NCI-H1436 treated with DMSO at 0.1 percent for 48 hours (cell line): Measurements from ENCODE around the gene RCAN3.

ENCODE experiments used
- DNase-seq: peaks from one replicate; lab custom pipeline; 2025; lab: John Stamatoyannopoulos, UW

Gene RCAN3

DNA sequence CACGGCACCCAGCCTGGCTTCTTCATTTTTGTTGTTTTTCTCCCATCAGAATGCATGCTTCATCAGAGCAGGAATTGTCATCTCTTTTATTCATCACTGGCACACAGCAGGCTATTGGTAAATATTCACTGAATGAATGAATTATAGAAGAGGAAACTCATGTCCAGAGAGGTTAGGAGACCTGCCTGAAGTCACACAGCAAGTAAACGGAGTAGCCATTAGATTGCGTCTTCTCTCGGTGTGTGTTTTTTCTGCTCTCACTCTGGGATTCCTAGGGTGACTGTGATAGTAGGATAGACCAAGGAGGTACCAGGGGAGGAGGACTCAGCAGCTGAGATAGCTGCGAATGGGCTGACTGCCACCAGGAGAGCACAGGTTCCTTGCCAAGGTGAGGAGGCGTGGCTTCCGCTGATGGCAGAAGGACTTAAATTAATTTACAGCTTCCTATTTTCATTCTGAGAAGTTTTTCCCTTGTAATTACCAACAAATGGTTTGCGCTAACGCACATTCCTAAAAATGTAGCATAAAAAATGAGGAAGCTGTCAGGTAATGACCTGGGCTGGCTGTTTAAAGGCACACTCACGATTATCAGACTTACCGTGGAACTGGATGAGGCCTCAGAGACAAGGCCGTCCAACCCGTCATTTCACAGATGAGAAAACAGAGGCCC lies 48.8 kb downstream of the RCAN3 start:
- DNase-seq = no peak

DNA sequence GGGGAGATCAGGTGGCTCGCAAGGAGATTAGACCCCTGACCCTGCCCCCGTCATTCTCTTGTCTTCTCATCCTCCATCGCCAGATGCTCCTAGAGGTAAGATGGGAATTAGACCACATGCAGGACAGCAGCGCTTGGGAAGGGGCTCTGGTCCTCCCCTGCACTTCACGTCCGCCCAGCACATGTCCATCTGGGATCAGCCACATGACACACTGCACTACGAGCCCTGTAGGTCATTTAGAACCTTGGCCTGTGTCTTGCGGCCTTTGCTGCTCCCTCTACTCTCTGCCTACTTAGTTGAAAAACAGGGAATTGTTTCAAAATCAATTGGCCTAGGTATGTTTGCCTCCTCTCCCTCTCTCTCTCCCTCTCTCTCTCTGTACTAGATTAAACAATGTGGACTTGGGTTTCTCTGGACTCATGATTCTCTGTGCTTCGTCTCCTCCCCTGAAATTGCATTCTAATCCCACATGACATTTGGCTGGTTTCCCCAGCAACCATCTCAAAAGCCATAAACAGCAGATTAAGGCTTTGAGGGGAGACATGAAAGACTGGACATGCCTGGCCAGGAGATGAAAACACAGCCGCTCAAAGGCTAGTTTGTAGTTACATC lies 49.4 kb downstream of the RCAN3 start:
- DNase-seq = no peak

DNA sequence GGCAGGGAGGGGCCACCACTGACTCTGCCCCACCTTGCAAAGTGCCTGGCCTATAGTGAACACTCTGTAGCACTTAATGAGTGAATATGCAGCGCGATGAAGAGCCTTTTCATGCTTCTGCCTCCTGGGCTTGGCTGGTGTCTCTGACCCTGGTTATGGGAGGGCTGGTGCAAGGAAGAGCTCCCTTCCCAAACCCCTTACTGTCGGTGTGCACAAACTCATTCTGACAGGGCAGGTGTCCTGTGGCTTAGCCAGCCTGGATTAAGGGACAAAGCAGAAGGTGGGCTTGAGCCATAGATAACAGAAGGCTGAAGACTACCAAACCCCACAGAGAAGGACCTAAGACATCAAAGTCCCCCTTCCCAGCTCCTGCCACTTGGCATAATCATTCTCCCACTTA lies 51.3 kb downstream of the RCAN3 start:
- no peak for DNase-seq

DNA sequence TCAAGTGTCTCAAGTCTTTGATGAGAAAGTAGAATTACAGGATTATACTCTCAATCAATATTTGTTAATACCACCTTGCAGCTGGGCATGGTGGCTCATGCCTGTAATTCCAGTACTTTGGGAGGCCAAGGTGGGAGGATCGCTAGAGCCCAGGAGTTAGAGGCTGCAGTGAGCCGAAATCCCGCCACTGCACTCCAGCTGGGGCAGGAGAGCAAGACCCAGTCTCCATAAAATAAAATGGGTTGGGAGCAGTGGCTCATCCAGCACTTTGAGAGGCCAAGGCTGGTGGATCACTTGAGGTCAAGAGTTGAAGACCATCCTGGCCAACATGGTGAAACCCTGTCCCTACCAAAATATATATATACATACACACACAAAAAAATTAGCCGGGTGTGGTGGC lies 52.1 kb downstream of the RCAN3 start:
- no peak for DNase-seq

DNA sequence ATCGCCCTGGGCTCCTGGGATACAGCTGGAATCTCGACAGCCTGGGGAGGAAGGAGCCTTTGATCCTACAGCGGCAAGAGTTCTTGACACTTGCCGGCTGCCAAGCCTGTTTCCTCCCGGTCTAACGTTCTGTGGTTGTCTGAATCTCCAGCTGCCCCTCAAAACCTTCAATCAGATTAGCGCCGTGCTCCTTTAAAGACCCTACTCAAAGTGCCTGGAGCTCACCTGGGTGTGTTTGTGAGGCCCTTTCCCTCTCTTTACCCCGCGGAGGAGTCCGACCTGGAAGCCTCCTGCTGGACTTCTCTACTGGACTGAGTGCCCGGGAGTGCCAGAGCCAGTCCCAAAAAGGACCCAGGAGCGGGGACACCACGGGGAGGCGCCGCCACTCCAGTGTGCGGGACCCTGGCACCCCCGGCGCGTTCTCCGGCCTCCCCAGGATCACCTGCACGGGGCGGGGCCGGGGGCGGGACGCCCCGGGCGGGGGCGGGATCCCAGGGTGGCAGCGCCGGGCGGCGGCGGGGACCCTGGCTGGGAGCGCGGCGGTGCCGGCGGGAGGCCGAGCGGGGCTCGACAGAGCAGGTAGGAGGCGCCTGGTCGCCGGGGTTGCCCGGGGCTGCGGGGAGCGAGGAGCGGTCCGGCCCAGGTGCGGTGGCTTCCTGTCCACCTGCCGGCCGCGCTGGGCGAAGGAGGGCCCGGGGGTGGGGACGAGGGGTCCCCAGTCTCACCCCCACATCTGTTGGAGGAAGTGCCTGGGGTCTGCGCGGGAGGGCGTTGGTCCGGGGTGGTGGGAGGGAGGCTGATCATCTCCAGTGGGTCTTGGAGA lies 53.2 kb downstream of the RCAN3 start, which contains the start of gene NCMAP:
Gene NCMAP (plus strand): TSS at position 497 of the 823 bp plus-strand sequence. CDS start 39,344 bp downstream, outside the sequence.
- no peak for DNase-seq

DNA sequence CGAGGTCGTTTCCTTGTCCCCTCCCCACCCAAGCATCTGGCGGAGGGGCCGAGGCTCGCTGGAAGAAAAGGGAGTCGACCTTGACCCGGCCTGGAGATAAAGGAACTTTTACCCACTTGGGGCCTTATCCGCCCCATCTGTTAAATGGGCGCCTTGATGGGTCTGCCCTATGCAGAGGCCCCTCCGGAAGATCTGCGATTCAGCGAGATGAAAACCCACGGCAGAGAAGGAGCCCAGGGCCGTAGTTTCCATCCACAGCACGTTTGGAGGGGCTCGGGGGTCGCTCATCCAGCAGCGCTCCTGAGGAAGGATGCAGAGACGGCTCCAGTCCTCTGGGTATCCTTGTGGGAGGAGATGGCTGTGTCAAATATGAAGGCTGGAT lies 53.8 kb downstream of the RCAN3 start:
- DNase-seq = no peak

DNA sequence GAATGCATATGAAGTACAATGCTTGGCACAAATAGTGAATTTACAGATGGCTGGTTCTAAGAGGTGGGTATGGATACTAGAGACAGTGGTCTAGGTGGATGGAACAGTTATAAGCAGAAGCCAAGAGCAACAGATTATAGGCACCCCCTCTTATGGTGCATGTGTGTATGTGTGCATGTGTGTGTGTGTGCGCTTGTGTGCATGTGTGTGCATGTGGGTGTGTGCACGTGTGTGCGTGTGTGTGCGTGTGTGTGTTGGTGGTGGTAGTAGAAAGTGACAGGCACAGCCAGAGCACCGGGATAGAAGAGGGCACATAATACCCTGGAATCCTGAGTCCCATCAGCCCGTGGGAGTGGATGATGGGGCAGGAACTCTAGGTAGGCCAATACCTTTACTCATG lies 54.6 kb downstream of the RCAN3 start:
- no peak for DNase-seq

DNA sequence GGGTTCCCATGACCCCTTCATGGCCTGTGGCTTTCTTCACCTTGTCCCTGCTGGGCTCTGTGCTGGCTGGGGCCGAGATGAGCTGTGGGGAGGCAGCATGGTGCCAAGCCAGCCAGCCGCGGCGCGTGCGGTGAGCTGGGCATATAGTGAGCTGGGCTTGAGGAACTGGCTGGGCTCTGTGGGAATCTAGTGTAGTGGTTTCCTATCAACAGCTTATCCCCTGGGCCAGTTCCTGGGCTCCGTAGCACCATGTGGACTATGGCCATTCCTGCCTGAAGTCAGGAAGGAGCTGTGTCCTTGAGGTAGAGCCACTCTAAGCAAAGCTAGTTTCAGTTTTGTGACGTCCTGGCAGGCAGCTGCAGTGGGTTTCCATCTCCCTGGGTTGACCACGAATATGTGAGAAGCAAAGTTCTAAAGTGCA lies 55.1 kb downstream of the RCAN3 start:
- DNase-seq = no peak

DNA sequence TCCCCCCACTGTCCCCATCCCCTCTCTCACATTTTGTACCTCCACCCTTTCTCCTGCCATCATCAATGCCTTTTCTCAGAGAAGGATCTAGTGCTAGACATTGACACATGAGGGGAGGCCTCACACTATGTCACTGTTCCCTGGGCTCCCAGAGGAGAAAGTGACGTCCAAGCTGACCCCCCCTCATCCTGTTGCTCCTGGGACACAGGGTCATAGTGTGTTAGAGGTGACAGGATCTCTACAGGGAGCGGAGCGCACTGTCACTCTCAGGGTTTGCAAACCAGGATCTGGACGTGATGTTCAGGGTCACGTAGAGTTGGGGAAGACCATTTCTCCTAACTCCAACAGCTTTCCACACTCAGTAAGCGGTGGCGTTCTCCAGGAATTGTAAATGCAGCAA lies 55.8 kb downstream of the RCAN3 start:
- DNase-seq = no peak

DNA sequence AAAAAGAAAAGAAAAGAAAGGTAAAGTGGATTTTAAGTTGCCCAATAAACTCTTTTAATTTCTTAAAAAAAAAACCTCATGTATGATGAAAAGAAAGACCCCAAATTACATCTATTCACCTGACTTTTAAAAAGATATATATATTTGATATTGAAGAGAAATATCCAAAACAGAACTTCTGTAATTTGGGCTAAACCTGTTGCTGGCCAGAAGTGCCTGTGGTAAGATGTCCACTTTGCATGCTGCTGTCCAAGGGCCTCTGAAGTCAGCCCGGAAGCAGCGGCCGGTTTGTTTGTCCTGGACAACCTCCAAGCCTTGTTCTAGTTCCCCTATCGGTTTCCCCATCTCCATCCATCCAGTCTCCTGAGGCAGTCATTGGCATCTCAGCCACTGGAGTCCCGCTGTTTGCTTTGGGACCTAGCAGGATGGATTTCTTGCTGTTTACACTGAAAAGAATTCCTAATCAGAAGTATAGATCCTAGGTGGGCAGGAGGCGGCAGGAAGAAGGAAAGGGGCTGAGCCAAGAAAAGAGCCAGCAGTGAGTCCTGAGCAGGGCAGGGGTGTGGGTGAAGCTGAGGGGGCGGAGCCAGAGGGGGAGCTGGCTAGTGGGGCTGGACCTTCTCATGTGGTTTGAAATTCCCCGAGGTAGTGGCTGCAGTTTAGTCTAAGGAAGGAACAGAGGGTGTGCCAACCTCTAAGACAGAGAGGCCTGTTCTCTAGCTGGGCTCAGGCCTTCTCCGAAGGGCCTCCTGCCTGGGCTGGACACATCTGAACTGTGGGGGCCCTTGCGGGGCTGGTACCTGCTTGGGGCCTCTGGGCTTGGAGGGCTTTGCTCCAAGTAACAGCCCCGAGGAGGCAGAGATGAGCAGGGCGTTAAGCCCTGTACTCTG lies 56.5 kb downstream of the RCAN3 start:
- DNase-seq = no peak

DNA sequence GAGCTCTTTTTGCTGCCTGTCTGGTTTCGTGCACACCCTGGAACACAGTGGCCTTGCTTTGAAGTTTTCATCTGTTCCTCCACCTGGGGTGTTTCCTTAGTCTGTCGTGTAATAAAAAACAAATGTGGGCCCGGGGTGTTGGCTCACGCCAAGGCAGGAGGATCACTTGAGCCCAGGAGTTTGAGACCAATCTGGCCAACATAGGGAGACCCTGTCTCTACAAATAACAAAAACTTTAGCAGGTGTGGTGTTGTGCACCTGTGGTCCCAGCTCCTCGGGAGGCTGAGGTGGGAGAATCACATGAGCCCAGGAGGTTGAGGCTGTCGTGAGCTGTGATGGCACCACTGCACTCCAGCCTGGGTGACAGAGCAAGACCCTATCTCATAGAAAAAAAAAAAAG lies 57.7 kb downstream of the RCAN3 start:
- no peak for DNase-seq

DNA sequence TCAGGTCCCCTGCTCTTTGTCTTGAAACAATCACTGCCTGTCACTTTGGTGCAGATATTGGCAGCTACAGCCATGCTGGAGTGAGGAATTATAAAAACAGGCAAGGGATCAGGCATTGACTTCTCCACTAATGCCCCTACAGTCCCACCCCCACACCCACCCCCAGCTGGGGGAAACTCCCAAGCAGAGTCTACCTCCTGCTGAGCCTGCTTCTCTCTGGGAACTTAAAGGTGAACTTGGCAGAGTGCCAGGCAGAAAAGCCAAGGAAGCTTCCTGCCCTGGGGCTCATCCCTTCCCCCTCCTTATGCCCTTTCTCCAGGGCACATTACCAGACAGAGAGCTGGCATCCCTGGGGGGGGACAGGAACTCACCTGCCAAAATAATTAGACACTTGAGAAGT lies 60.0 kb downstream of the RCAN3 start:
- no peak for DNase-seq

DNA sequence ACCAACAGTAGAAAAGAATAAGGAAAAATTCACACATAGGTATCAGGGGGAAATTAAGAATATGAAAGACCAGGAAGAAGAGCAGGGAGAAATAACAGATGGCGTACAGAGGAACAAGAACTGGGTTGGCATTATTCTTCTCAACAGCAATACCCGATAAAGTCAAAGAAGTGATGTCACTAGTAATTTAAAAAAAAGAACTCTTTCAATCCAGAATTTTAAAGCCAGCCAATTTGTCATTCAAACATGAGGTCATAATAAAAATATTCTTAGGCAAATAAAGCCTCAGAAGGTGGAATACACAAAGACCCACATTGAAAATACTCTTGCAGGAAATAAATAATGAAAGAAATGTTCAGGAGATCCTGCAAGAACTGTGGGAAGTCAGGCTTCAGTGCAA lies 62.1 kb downstream of the RCAN3 start:
- DNase-seq = no peak

DNA sequence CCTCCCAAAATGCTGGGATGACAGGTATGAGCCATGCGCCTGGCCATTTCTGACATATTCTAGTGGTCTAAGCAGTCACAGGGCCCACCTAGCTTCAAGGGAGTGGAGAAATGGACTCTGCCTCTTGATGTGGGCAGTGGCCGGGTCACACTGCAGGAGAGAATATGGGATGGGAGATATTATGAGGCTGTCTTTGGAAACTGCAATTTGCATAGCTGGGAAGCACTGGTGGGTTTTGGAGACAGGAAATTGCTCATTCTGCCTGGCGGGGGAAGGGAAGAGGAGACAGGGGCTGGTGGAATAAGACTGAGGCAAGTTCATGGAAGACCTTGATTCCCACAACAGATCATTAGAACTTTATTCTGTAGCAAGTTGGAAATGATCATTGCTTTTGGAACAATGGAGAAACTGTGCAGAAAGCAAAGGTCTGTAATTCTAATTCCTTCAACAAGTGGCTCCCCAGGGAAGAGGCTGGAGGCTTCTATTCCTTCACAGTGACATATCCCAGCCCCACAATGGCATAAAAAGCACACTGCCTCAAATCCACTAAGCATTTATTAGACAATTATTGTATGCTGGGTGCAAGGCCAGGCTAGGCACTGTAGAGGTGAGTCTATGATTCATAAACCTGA lies 63.7 kb downstream of the RCAN3 start:
- no peak for DNase-seq

DNA sequence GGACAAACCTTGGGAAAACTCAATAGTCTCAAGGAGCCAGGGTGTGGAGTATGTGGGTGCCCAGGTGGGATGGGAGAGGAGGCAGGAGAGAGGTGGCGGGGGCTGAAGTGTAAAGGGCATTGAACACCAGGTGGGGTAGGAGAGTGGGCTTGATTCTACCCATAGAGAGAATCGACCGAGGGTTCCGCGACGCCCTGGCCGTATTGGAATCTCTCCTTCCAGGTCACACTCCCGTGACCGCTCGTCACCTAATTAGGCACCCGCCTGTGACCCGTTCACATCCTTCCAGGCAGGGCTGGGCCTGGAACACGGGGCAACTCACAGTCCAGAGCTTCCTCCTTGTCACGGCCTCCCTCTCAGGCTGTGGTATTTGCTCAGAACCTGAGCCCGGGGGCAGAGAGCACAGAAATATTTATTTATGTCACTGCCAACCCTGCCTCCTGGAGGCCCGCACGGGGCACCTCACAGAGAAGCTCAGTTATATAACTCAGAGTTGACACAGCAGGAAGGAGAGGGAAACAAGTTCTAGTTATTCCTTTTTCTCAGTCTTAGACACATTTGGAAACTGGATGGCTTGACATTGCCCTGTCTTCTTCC lies 65.3 kb downstream of the RCAN3 start:
- DNase-seq = no peak

DNA sequence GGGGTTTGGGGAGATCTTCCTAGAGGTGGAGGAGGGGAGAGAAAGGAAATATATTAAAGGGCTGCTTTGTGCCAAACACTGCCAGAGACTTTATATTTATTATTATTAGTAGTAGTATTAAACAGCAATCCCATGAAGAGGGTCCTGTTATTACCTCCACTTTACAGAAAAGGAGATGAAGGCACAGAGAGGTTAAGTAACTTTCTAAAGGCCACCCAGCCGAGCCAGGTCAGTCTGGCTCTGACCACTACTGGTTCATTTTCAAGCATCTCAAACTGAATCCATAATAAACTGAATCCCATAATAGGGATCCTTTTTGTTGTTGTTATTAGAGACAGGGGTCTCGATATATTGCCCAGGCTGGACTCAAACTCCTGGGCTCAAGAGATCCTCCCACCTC lies 65.8 kb downstream of the RCAN3 start:
- DNase-seq = no peak

DNA sequence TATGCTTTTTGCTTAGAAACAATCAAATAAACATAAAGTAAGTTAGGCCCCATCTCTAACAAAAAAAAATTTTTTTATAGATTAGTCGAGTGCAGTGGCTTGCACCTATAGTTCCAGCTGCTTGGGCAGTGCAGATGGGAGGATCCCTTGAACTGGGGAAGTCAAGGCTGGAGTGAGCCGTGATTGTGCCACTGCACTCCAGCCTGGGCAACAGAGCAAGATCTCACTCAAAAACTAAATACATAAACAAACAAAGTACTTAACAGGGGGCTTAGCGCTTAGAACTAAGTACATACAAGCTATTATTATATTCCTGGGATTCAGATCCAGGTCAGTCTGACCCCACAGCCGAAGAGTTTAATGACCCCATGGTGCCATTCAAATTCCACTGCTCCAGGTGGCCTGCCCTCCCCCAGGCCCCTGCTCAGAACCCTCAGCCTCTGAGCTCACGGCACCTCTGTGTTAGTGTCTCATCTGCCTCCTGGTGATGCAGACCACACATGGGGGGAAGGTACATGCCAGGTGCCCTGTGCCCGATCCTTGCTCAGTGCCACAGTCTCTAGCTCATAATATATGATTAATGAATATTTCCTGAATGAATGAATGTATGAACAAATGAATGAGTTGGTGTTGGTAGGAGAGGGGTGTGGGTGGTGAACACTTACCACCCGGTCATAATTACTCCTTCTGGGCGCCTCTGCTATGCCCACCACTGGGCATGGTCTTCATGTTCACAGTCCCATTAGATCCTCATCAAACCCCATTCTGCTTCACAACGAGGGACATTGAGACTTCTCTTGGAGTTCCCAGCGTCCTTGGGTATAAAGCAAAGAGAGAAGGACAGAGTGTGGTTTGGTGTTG lies 67.9 kb downstream of the RCAN3 start:
- no peak for DNase-seq

DNA sequence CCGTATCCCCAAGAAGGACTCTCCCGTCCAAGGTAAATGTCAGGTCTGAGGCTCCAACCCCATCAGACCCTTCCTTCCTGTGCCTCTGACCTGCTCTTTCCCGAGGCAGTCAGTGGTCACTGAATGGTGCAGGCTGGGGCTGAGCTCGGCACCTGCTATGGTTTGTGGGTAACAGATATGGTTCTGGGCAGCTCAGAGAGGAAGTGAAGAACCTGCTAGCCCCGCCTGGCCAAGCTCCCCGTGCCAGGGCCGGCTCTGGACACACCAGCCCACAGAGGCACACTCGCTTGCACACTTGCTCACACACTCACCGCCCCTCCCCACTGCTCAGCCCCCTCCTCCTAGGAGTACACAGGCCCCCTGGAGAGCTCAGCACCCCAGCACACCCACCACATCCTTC lies 69.7 kb downstream of the RCAN3 start:
- DNase-seq = no peak

DNA sequence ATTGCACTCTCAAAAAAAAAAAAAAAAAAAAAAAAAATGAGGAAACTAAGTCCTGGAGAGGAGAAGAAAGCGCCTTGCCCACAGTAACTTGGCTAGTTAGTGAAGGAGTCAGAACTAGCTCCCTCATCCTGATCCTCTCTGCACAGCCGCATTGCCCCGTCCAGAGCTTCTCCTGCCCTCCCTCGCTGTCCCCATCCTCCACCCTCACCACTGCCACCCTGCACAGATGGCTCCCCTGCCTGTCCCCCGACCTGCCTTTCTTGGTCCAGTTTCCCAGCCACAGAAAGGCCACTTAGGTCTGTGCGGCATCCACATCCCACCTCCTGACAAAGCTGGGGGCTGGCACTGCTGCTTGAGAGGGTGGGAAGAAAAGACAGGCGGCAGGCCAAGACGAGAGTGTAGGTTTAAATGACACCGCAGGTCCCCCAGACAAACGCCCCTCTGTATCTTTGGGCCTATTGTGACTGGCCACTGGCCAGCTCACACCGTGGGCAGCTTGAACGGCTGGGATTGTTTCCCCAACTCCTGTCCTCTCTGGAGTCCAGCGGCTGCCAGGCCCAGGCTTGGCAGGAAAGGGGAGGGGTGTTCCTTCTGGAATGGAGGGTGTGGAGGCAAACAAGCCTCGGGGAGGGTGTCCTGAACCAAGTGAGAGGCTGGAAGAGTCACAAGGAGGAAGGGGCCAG lies 73.4 kb downstream of the RCAN3 start:
- no peak for DNase-seq

DNA sequence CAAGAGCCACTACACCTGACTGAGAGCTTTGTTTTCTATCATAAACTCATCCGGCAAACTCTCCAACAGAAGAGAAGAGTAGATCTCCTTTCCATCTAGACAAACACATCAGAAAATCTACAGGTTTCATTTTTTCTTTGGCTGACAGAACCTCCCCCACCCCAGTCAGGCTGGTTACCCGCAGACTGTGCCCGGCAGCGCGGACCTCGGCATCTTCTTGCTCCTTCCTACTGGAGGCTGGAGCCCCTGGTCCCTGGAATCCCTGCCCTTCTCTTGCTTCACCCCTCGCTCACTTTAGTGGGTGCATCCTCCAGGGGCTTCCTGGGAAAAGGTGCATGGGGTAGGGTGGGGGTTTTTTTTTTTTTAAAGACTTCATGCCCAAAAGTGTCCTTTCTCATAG lies 76.2 kb downstream of the RCAN3 start:
- no peak for DNase-seq
